Gastroesophageal sphincter (tissue), 4 donors: Measurements from ENCODE around the gene ID1. TPM values are rescaled to one million over a fixed set of nuclear protein-coding genes. Genes with fewer than 3 reads are reported as not detected.

Experiments used
- ATAC-seq: fragments of 150-250 bp; one replicate; pipeline ENCODE4 v1.9.1; 2016; ENCODE audit warnings: mild to moderate bottlenecking, moderate library complexity
- H3K27ac ChIP-seq, 4 donors: fragments of 200-600 bp; sonication (generic) in 3 of 4; 1 replicate in 3 of 4; 2 replicates in 1 of 4; pipeline ENCODE4 v1.5.1; 2016 to 2019
- H3K27me3 ChIP-seq: fragments of 200-600 bp; sonication (generic); one replicate; pipeline ENCODE4 v1.5.1; 2019
- H3K36me3 ChIP-seq, 2 donors: fragments of 200-600 bp; sonication (generic); one replicate each; pipeline ENCODE4 v1.5.1; 2019; ENCODE audit warnings: control low read depth in 1 of 2
- H3K4me1 ChIP-seq, 3 donors: fragments of 200-600 bp; sonication (generic); 1 replicate in 2 of 3; 2 replicates in 1 of 3; pipeline ENCODE4 v1.5.1; 2016 to 2019; ENCODE audit warnings: control low read depth in 2 of 3
- H3K4me3 ChIP-seq, 2 donors: fragments of 200-600 bp; sonication (generic); one replicate each; pipeline ENCODE4 v1.5.1; 2019; ENCODE audit warnings: mild to moderate bottlenecking in 1 of 2, moderate library complexity in 1 of 2
- H3K9me3 ChIP-seq, 3 donors: fragments of 200-600 bp; sonication (generic); one replicate each; pipeline ENCODE4 v1.5.1; 2017 to 2019; ENCODE audit warnings: control low read depth in 2 of 3
- EP300 ChIP-seq: sonication (generic); formaldehyde crosslinking; IDR thresholded peaks from one replicate; pipeline ENCODE4 v1.6.1; 2017; ENCODE audit warnings: antibody characterized with exemption, mild to moderate bottlenecking
- POLR2A ChIP-seq, 2 donors: fragments of 450-650 bp; IDR thresholded peaks; one replicate each; pipeline ENCODE4 v1.6.1; 2017; ENCODE audit warnings: antibody characterized with exemption in 2 of 2, mild to moderate bottlenecking in 2 of 2, moderate library complexity in 1 of 2
- POLR2AphosphoS5 ChIP-seq: sonication (generic); formaldehyde crosslinking; IDR thresholded peaks from one replicate; pipeline ENCODE4 v1.6.1; 2017; ENCODE audit warnings: antibody characterized with exemption
- WGBS, 2 donors: methylation state at CpG; one replicate each; pipeline ENCODE4 v1.1.5; 2018; ENCODE audit warnings: low coverage in 1 of 2; 5-methylcytosine and 5-hydroxymethylcytosine counted together
- total RNA-seq, 4 donors: library from RNA; depleted of rRNA; stranded (reverse); fragments of >200 nt; gene quantifications; one replicate each; pipeline ENCODE4 v1.1.0, GENCODE V29; 2016
- TF ChIP-seq, protein P1 (sequence below), 4 experiments: fragments of 200-600 bp in 2 of 4; fragments of 450-650 bp in 2 of 4; sonication (generic) in 1 of 4; IDR thresholded peaks; one replicate each; pipeline ENCODE4 v1.5.1; 2017 to 2019; ENCODE audit warnings: antibody characterized with exemption in 4 of 4, mild to moderate bottlenecking in 2 of 4, moderate library complexity in 2 of 4

The ID1 gene
- total RNA-seq, 4 donors from 2014 or later, result 221 to 714 (median 372) TPM

GRCh38 chr20:31602779-31603441 is 2.2 kb upstream of the ID1 start:
- ATAC-seq, result no peak
- TF ChIP-seq, protein P1, sequence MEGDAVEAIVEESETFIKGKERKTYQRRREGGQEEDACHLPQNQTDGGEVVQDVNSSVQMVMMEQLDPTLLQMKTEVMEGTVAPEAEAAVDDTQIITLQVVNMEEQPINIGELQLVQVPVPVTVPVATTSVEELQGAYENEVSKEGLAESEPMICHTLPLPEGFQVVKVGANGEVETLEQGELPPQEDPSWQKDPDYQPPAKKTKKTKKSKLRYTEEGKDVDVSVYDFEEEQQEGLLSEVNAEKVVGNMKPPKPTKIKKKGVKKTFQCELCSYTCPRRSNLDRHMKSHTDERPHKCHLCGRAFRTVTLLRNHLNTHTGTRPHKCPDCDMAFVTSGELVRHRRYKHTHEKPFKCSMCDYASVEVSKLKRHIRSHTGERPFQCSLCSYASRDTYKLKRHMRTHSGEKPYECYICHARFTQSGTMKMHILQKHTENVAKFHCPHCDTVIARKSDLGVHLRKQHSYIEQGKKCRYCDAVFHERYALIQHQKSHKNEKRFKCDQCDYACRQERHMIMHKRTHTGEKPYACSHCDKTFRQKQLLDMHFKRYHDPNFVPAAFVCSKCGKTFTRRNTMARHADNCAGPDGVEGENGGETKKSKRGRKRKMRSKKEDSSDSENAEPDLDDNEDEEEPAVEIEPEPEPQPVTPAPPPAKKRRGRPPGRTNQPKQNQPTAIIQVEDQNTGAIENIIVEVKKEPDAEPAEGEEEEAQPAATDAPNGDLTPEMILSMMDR (IDR thresholded peaks at IDR 0.05), result no peak
- TF ChIP-seq POLR2A (IDR thresholded peaks at IDR 0.05), result no peak
- no peak for TF ChIP-seq EP300
- no peak for TF ChIP-seq POLR2AphosphoS5

GRCh38 chr20:31603822-31604566 is 1.1 kb upstream of the ID1 start:
- Histone ChIP-seq H3K4me3 (peak overlapping the region; percentile 41 to 78), H3K4me1 (peaks cover 0 to 62% (median 6%) of the 10 kb centered on the region in 3 donors), H3K27ac (peak overlapping the region; percentile 64 to 98 (median 92)), H3K36me3 (no peaks in the 10 kb centered on the region), H3K9me3 (no peaks in the 10 kb centered on the region), H3K27me3 (no peaks in the 10 kb centered on the region)
- TF ChIP-seq POLR2A (IDR thresholded peaks at IDR 0.05) (peak; percentile 79 to 85), POLR2AphosphoS5 (peak; percentile 95), EP300 (peak; percentile 69)
- TF ChIP-seq, protein P1 (IDR thresholded peaks at IDR 0.05), result no peak
- ATAC-seq, result peak; percentile 76
- 14 to 48% methylated on average over 9 to 12 of the region's 43 CpGs for WGBS, 2 donors

More at GRCh38 chr20:31602779-31603441, 2.2 kb upstream of the ID1 start:
- Histone ChIP-seq H3K4me3 (no peak overlapping the region), H3K9me3 (no peaks in the 10 kb centered on the region), H3K27me3 (no peaks in the 10 kb centered on the region), H3K4me1 (peaks cover 0 to 52% (median 0%) of the 10 kb centered on the region in 3 donors), H3K36me3 (no peaks in the 10 kb centered on the region), H3K27ac (peak overlapping the region in 2 of 4 donors; percentile 92 to 98)
- 62 to 79% methylated on average over 5 to 16 of the region's 17 CpGs for WGBS, 2 donors

DNA sequence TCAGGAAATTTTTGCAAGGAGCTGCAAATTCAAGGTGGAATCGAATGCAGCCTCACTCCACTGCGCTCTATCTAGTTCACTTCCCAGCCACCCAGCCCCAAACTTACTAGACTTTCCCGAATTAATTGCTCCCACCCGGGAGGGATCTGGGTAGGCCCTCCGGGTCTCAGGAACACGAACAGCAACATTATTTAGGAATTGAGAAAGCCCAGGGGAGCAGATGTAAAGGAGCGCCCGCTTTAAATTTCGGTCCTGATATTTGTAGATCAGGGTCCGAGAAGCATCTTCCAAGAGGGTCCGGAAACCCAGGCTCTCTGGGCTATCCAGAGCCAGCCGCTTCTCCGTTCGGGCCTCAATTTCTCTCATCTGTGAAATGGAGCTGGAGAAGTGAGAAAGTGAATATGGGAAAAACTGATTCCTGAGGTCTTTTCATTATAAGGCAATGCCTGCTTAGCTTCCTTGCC is 490 bp upstream of the ID1 start:
- no peaks in the 10 kb centered on the region for H3K9me3 ChIP-seq
- 0 to 2% methylated on average over 9 to 14 of the region's 14 CpGs for WGBS, 2 donors
- TF ChIP-seq EP300 (no peak), POLR2A (IDR thresholded peaks at IDR 0.05) (no peak)
- H3K27ac ChIP-seq, result peak overlapping the region; percentile 64 to 98 (median 92)
- ATAC-seq, result peak; percentile 1
- H3K27me3 ChIP-seq, result no peaks in the 10 kb centered on the region
- peak overlapping the region; percentile 41 to 78 for H3K4me3 ChIP-seq
- H3K4me1 ChIP-seq, result peaks cover 0 to 68% (median 6%) of the 10 kb centered on the region in 3 donors
- H3K36me3 ChIP-seq, result no peaks in the 10 kb centered on the region

GRCh38 chr20:31605902-31606803 is 1.1 kb downstream of the ID1 start:
- TF ChIP-seq POLR2AphosphoS5 (no peak), EP300 (no peak), POLR2A (IDR thresholded peaks at IDR 0.05) (no peak)
- TF ChIP-seq, protein P1 (IDR thresholded peaks at IDR 0.05), result no peak
- WGBS, 2 donors, result 9 to 15% methylated on average over 5 to 7 of the region's 39 CpGs
- Histone ChIP-seq H3K4me1 (peaks cover 0 to 81% (median 9%) of the 10 kb centered on the region in 3 donors), H3K36me3 (no peaks in the 10 kb centered on the region), H3K9me3 (no peaks in the 10 kb centered on the region), H3K4me3 (peak overlapping the region; percentile 41 to 78), H3K27ac (peak overlapping the region; percentile 64 to 98 (median 92)), H3K27me3 (no peaks in the 10 kb centered on the region)
- no peak for ATAC-seq
